ENCODE measurements around the gene PFKM.

Gene PFKM

DNA sequence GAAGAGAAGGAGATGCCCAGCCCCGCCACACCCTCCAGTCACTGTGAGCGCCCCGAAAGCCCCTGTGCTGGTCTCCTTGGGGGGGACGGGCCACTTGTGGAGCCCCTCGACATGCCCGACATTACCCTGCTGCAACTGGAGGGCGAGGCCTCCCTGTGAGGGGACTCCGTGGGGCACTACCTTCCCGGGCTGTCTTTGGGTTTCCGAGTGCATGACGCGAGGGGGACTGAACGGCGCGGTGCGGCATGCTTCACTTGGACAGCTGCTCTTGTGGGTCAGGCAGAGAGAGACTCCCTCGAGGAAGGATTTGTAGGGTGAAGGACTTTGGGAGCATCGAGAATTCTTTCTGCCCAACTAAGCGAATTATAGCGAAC lies 65.4 kb downstream of the PFKM start:
- TF ChIP-seq CTCF (IDR thresholded peaks at IDR 0.05; ENCODE audit: borderline replicate concordance, insufficient read depth, low read depth, low read length) = no peak
- H3K4me3 ChIP-seq (ENCODE audit: low read depth, low read length) = no peak overlapping the region

DNA sequence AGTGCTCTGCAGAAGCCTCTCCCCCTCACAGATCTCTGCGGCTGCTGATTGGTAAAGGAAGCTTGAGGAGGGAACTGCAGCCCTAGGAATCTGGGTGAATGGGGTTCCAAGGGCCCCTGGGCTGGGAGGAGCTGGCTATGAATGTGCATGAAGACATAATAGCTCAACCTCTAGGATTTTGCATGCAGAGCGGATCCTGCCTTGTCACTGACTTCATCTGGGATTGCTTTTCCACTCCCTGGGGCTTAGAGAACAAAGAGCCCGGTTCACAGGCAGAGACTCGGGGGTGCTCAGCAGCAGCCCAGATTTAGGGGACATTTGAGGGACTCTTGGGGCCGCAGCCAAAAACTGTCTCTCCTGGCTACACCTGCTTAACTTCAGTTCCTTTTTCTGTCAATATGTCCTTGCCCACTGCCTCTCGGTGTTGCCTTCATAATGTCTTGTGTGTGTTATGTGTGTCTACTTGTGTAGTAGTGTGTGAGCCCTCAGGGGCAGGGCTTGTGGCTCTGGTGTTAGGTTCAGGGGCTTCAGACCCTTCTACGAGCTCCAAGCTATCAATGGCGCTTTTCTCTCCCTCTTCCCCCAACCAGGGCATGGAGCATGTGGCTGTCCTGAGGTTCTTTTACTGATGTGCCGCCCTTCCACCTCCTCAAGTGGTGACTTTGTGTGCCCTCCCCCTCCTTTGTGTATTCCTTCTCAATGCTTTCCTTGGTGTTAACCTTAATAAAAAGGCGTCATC lies 66.2 kb downstream of the PFKM start:
- TF ChIP-seq CTCF (IDR thresholded peaks at IDR 0.05; ENCODE audit: borderline replicate concordance, insufficient read depth, low read depth, low read length) = no peak

DNA sequence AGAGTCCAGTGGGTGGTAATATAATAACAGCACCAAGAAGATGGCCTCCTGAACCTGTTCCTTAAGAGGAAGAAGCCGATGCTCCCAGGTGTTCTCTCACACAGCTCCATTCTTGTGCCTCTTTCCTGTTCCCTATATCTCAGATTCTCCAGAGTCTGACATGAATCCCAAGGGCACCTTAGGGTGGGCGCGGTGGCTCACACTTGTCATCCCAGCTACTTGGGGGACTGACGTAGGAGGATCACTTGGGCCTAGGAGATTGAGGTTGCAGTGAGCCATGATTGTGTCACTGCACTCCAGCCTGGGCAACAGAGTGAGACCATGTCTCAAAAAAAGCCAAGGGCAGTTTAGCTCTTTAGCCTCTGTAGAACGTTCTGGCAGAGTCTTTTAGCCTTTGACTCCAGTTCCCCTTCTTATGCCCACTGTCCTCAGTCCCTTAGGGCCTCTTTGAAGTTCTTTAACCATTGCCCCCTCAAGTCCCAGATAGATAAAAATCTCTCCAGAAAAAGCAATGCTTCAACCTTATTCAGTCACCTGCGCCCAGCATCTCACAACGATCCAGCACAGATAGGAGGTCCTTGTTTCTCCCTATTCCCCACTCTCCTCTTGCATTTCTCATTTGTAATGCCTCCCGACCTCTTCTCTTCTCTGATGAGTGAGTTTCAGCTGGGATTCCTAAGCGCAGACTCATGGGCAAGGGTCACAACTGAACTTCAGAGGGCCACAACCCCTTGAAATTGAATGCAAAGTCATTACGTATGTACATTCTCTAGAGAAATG lies 68.9 kb downstream of the PFKM start:
- H3K4me3 ChIP-seq (ENCODE audit: low read depth, low read length) = no peak overlapping the region
- no peak for TF ChIP-seq CTCF (IDR thresholded peaks at IDR 0.05; ENCODE audit: borderline replicate concordance, insufficient read depth, low read depth, low read length)

More for the DNA sequence above, 66.2 kb downstream of the PFKM start:
- no peak overlapping the region for H3K4me3 ChIP-seq (ENCODE audit: low read depth, low read length)

DNA sequence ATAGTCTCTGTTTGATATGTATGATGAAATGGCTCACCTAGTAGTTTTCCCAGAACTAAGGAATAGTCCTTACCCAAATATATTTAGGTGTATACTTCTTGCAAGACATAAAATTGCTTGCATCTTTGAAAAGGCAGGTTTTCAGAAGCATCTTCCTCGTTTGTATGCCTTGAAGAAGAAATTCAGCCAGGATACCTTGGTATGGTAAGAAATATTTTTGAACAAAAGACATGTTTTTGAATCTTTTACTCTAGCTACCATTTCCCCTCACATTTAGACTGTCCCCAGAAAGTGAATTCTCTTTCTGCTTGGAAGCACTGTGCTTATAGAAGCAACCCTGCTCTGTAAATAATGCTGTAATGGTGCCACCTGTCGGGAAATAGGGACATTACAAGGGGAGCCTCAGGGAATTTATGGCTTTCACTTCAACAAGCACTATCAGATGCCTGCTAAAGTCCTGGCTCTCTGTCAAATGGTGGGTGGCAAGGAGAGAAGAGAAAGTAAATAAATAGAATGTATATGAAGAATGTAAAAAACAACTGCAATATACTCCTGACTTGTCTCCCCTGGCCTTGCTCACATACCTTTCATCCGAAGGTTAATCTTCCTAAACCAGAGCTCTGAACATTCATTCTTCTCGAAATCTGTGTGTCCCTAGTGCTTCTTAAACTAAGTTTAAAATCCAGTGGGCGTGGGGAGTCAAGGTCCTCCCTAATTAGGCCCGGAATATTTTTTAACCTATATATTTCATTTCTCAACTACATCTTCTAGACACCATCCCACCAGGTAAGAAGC lies 70.4 kb downstream of the PFKM start:
- no peak overlapping the region for H3K4me3 ChIP-seq (ENCODE audit: low read depth, low read length)
- peak; percentile 68 for TF ChIP-seq CTCF (IDR thresholded peaks at IDR 0.05; ENCODE audit: borderline replicate concordance, insufficient read depth, low read depth, low read length)

GRCh38 chr12:48191096-48191495 lies 71.9 kb downstream of the PFKM start:
- H3K4me3 ChIP-seq (ENCODE audit: low read depth, low read length) = no peak overlapping the region
- no peak for TF ChIP-seq CTCF (IDR thresholded peaks at IDR 0.05; ENCODE audit: borderline replicate concordance, insufficient read depth, low read depth, low read length)

DNA sequence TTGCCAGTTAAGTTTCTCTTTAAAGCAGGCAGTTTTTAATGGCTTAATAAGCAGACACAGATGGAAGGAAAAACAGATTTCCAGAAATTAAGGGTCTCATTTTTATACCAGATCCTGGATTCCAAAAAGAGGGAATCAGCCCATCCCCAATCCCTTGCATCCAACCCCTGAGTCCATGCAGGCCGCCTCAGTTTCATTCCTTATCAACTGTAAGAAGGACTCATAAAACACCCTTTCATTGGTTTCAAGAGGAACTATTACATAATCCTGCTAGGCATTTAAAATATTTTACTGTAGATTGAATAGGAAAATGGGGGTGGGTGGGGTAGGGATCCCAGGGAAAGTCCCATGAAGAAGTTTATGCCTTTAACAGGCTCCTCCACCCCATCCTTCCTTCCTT lies 73.7 kb downstream of the PFKM start:
- no peak overlapping the region for H3K4me3 ChIP-seq (ENCODE audit: low read depth, low read length)
- no peak for TF ChIP-seq CTCF (IDR thresholded peaks at IDR 0.05; ENCODE audit: borderline replicate concordance, insufficient read depth, low read depth, low read length)

Measured in GM12875 (cell line).